Erythroblast (primary cell): ENCODE measurements around the gene TTC39A.
A peak's percentile ranks its signal among the peaks of the same experiment; 100 is the strongest.
"Not testable (repeated sequence)": the region's sequence is repeated elsewhere in the genome, so short reads cannot be mapped to it uniquely, and the experiment has no call there.

Source experiments
- DNase-seq, 2 experiments: peaks; one replicate each; lab custom pipeline; 2025; lab: John Stamatoyannopoulos, UW
- GATA1 ChIP-seq: IDR thresholded peaks from 2 replicates; pipeline ENCODE4 v1.6.1; 2011; ENCODE audit warnings: low read depth, mild to moderate bottlenecking, control low read depth, low read length, moderate library complexity
- POLR2A ChIP-seq: IDR thresholded peaks from 2 replicates; pipeline ENCODE4 v1.6.1; 2011; ENCODE audit warnings: mild to moderate bottlenecking, low read length

TTC39A gene

GRCh38 chr1:51266181-51266580, 64.2 kb downstream of the TTC39A start:
- no peak for DNase-seq
- TF ChIP-seq GATA1, result no peak
- TF ChIP-seq POLR2A, result no peak

- no peak for DNase-seq
- TF ChIP-seq POLR2A, result no peak
- TF ChIP-seq GATA1, result no peak
Observed at GRCh38 chr1:51265618-51266017, 64.7 kb downstream of the TTC39A start.

- TF ChIP-seq GATA1 (no peak), POLR2A (no peak)
- no peak for DNase-seq
Observed at GRCh38 chr1:51264451-51264850, 65.9 kb downstream of the TTC39A start.

GRCh38 chr1:51263147-51263877, 67.0 kb downstream of the TTC39A start:
- TF ChIP-seq GATA1, result no peak
- no peak for TF ChIP-seq POLR2A
- peak; percentile 15 to 36 for DNase-seq

GRCh38 chr1:51255331-51255730, 75.0 kb downstream of the TTC39A start:
- DNase-seq, result no peak
- TF ChIP-seq POLR2A (no peak), GATA1 (no peak)

GRCh38 chr1:51253691-51254090, 76.7 kb downstream of the TTC39A start:
- DNase-seq, result no peak
- no peak for TF ChIP-seq GATA1
- no peak for TF ChIP-seq POLR2A

- no peak for DNase-seq
- TF ChIP-seq POLR2A, result no peak
- TF ChIP-seq GATA1, result no peak
Observed at GRCh38 chr1:51252366-51252765, 78.0 kb downstream of the TTC39A start.

- DNase-seq, result not testable (repeated sequence)
Observed at GRCh38 chr1:51251165-51251564, 79.2 kb downstream of the TTC39A start.

- DNase-seq, result not testable (repeated sequence)
Observed at GRCh38 chr1:51250729-51251128, 79.6 kb downstream of the TTC39A start.

- TF ChIP-seq POLR2A (no peak), GATA1 (no peak)
- no peak for DNase-seq
Observed at GRCh38 chr1:51249445-51249844, 80.9 kb downstream of the TTC39A start.

- no peak for DNase-seq
- TF ChIP-seq POLR2A, result no peak
- no peak for TF ChIP-seq GATA1
Observed at GRCh38 chr1:51247499-51247898, 82.9 kb downstream of the TTC39A start.

- no peak for TF ChIP-seq GATA1
- no peak for DNase-seq
Observed at GRCh38 chr1:51247022-51247421, 83.3 kb downstream of the TTC39A start.

- no peak for DNase-seq
- TF ChIP-seq GATA1 (no peak), POLR2A (no peak)
Observed at GRCh38 chr1:51242546-51242945, 87.8 kb downstream of the TTC39A start.

- DNase-seq, result no peak
- TF ChIP-seq POLR2A, result no peak
- no peak for TF ChIP-seq GATA1
Observed at GRCh38 chr1:51241119-51241518, 89.2 kb downstream of the TTC39A start.

- TF ChIP-seq POLR2A, result no peak
- no peak for TF ChIP-seq GATA1
- DNase-seq, result no peak
Observed at GRCh38 chr1:51240084-51240483, 90.3 kb downstream of the TTC39A start.
